Measurements from ENCODE around the gene ANKRD16. TPM values are rescaled to one million over a fixed set of nuclear protein-coding genes. Genes with fewer than 3 reads are reported as not detected.

ANKRD16 gene
- total RNA-seq, 2 donors from 2014 or later, result 12.5 to 13.0 TPM

GRCh38 chr10:5898163-5898562, 8.5 kb upstream of the ANKRD16 start:
- Mint-ChIP-seq H3K27me3 (ENCODE audit: insufficient read depth) (no peaks in the 10 kb centered on the region), H3K4me3 (no peak overlapping the region), H3K4me1 (peaks cover 19% of the 10 kb centered on the region), H3K9me3 (peaks cover 8% of the 10 kb centered on the region), H3K36me3 (ENCODE audit: low read depth) (peaks cover 52% of the 10 kb centered on the region), H3K27ac (no peak overlapping the region)
- DNase-seq, result no peak
- peaks cover 7% of the 10 kb centered on the region for H3K4me1 ChIP-seq (ENCODE audit: control insufficient read depth, insufficient read depth, low read length)
- TF ChIP-seq CTCF (conservative IDR thresholded peaks at IDR 0.05), result no peak
- H3K9ac ChIP-seq (ENCODE audit: extremely low read depth, low read length, poor library complexity, severe bottlenecking), result no peak overlapping the region
- peaks cover 9% of the 10 kb centered on the region for H3K9me3 ChIP-seq (ENCODE audit: control insufficient read depth, low read length)
- H3K27me3 ChIP-seq (ENCODE audit: control insufficient read depth, insufficient read depth, low read length, poor library complexity, severe bottlenecking), result no peaks in the 10 kb centered on the region
- no peak overlapping the region for H3K27ac ChIP-seq (ENCODE audit: low read depth, low read length)
- H3K36me3 ChIP-seq (ENCODE audit: control insufficient read depth, insufficient read depth, low read length), result peaks cover 59% of the 10 kb centered on the region
- 98 to 100% methylated on average over 3 to 7 of the region's 7 CpGs for WGBS, 2 experiments (ENCODE audit: insufficient coverage in 1 of 2, insufficient read length in 1 of 2)
- no peak overlapping the region for H3K4me3 ChIP-seq (ENCODE audit: low read length)

- no peak for DNase-seq
- Mint-ChIP-seq H3K9me3 (peaks cover 8% of the 10 kb centered on the region), H3K27me3 (ENCODE audit: insufficient read depth) (no peaks in the 10 kb centered on the region), H3K36me3 (ENCODE audit: low read depth) (peaks cover 49% of the 10 kb centered on the region), H3K4me1 (peaks cover 24% of the 10 kb centered on the region), H3K27ac (no peak overlapping the region), H3K4me3 (no peak overlapping the region)
- Histone ChIP-seq H3K36me3 (ENCODE audit: control insufficient read depth, insufficient read depth, low read length) (peaks cover 53% of the 10 kb centered on the region), H3K27me3 (ENCODE audit: control insufficient read depth, insufficient read depth, low read length, poor library complexity, severe bottlenecking) (no peaks in the 10 kb centered on the region), H3K27ac (ENCODE audit: low read depth, low read length) (no peak overlapping the region), H3K4me3 (ENCODE audit: low read length) (no peak overlapping the region), H3K4me1 (ENCODE audit: control insufficient read depth, insufficient read depth, low read length) (peaks cover 7% of the 10 kb centered on the region), H3K9me3 (ENCODE audit: control insufficient read depth, low read length) (peaks cover 9% of the 10 kb centered on the region), H3K9ac (ENCODE audit: extremely low read depth, low read length, poor library complexity, severe bottlenecking) (no peak overlapping the region)
- 96% methylated on average over 8 of the region's 8 CpGs for WGBS, 2 experiments (ENCODE audit: insufficient coverage in 1 of 2, insufficient read length in 1 of 2)
- TF ChIP-seq CTCF (conservative IDR thresholded peaks at IDR 0.05), result no peak
These were observed 7.8 kb upstream of the ANKRD16 start for GRCh38 chr10:5897504-5897903.

GRCh38 chr10:5897053-5897340, 7.3 kb upstream of the ANKRD16 start:
- no peak for TF ChIP-seq CTCF (conservative IDR thresholded peaks at IDR 0.05)

More at GRCh38 chr10:5897053-5897340, 7.3 kb upstream of the ANKRD16 start:
- peaks cover 29% of the 10 kb centered on the region for H3K4me1 Mint-ChIP-seq
- no peak overlapping the region for H3K27ac Mint-ChIP-seq
- H3K36me3 Mint-ChIP-seq (ENCODE audit: low read depth), result peaks cover 47% of the 10 kb centered on the region
- no peak overlapping the region for H3K4me3 ChIP-seq (ENCODE audit: low read length)
- DNase-seq, result no peak
- H3K4me1 ChIP-seq (ENCODE audit: control insufficient read depth, insufficient read depth, low read length), result peaks cover 7% of the 10 kb centered on the region
- H3K4me3 Mint-ChIP-seq, result no peak overlapping the region
- H3K9me3 ChIP-seq (ENCODE audit: control insufficient read depth, low read length), result peaks cover 9% of the 10 kb centered on the region
- WGBS, 2 experiments (ENCODE audit: insufficient coverage in 1 of 2, insufficient read length in 1 of 2), result 90 to 97% methylated on average over 3 to 4 of the region's 4 CpGs
- H3K9ac ChIP-seq (ENCODE audit: extremely low read depth, low read length, poor library complexity, severe bottlenecking), result no peak overlapping the region
- H3K27me3 ChIP-seq (ENCODE audit: control insufficient read depth, insufficient read depth, low read length, poor library complexity, severe bottlenecking), result no peaks in the 10 kb centered on the region
- H3K36me3 ChIP-seq (ENCODE audit: control insufficient read depth, insufficient read depth, low read length), result peaks cover 56% of the 10 kb centered on the region
- H3K27ac ChIP-seq (ENCODE audit: low read depth, low read length), result no peak overlapping the region
- H3K27me3 Mint-ChIP-seq (ENCODE audit: insufficient read depth), result no peaks in the 10 kb centered on the region
- peaks cover 8% of the 10 kb centered on the region for H3K9me3 Mint-ChIP-seq

Data from endodermal cell (in vitro differentiated cells).